Stomach smooth muscle (tissue), 2 donors: ENCODE data around the gene RNF41.
"Not testable (repeated sequence)": the region's sequence is repeated elsewhere in the genome, so short reads cannot be mapped to it uniquely, and the experiment has no call there.

Experiments
- H3K27ac ChIP-seq: one replicate; pipeline ENCODE4 v1.7.0; 2013; ENCODE audit warnings: mild to moderate bottlenecking, low read length, inconsistent platforms
- H3K27me3 ChIP-seq, 2 donors: one replicate each; pipeline ENCODE4 v1.7.0; 2013; ENCODE audit warnings: low read length in 2 of 2; ENCODE audit not compliant: insufficient read depth in 2 of 2, control insufficient read depth in 1 of 2
- H3K36me3 ChIP-seq, 2 donors: one replicate each; pipeline ENCODE4 v1.7.0; 2013; ENCODE audit warnings: low read length in 2 of 2; ENCODE audit not compliant: control insufficient read depth in 2 of 2, insufficient read depth in 2 of 2
- H3K4me1 ChIP-seq: one replicate; pipeline ENCODE4 v1.7.0; 2013; ENCODE audit warnings: low read length; ENCODE audit not compliant: control insufficient read depth, insufficient read depth
- H3K4me3 ChIP-seq, 2 donors: one replicate each; pipeline ENCODE4 v1.7.0; 2013; ENCODE audit warnings: low read length in 2 of 2
- H3K9ac ChIP-seq, 2 donors: one replicate each; pipeline ENCODE4 v1.7.0; 2013; ENCODE audit warnings: low read length in 2 of 2, mild to moderate bottlenecking in 1 of 2
- H3K9me3 ChIP-seq, 2 donors: one replicate each; pipeline ENCODE4 v1.7.0; 2013; ENCODE audit warnings: low read length in 2 of 2; ENCODE audit not compliant: control insufficient read depth in 2 of 2
- donor health status: healthy.
- donor health status: Pancreatic carcinoma.

The RNF41 gene

GRCh38 chr12:56221757-56222530 lies at the start of gene RNF41:
TSS of gene RNF41 (minus strand) at chr12:56221922. CDS start at chr12:56214047, 7,875 bp downstream.
- H3K9me3 ChIP-seq = no peaks in the 10 kb centered on the region
- peak within 1 kb of the TSS; percentile 85 to 87 for H3K4me3 ChIP-seq
- H3K27me3 ChIP-seq = no peaks in the 10 kb centered on the region
- H3K36me3 ChIP-seq = peaks cover 0 to 7% of the 10 kb centered on the region in 2 donors
- H3K27ac ChIP-seq = peak within 1 kb of the TSS; percentile 97
- peak within 1 kb of the TSS; percentile 92 to 93 for H3K9ac ChIP-seq
- H3K4me1 ChIP-seq = peaks cover 46% of the 10 kb centered on the region

- Histone ChIP-seq H3K4me3 (no peak overlapping the region), H3K9ac (peak overlapping the region in 1 of 2 donors; percentile 16), H3K27me3 (no peaks in the 10 kb centered on the region), H3K4me1 (peaks cover 19% of the 10 kb centered on the region), H3K36me3 (peaks cover 38 to 42% of the 10 kb centered on the region in 2 donors), H3K27ac (peak overlapping the region; percentile 18), H3K9me3 (no peaks in the 10 kb centered on the region)
Measured at GRCh38 chr12:56271031-56271430, 49.3 kb upstream of the RNF41 start.

- peak overlapping the region; percentile 65 to 85 for H3K9ac ChIP-seq
- H3K4me1 ChIP-seq = peaks cover 19% of the 10 kb centered on the region
- no peaks in the 10 kb centered on the region for H3K27me3 ChIP-seq
Measured at GRCh38 chr12:56267443-56268071, 45.8 kb upstream of the RNF41 start.

GRCh38 chr12:56266693-56267442 lies 45.1 kb upstream of the RNF41 start, which contains the start of gene COQ10A:
TSS of gene COQ10A (plus strand) at chr12:56266942. CDS start at chr12:56267119, 177 bp downstream.
- Histone ChIP-seq H3K9ac (peak within 1 kb of the TSS; percentile 65 to 91), H3K27ac (peak within 1 kb of the TSS; percentile 92), H3K9me3 (no peaks in the 10 kb centered on the region), H3K36me3 (peaks cover 12 to 14% of the 10 kb centered on the region in 2 donors), H3K27me3 (no peaks in the 10 kb centered on the region), H3K4me3 (peak within 1 kb of the TSS; percentile 56 to 86), H3K4me1 (peaks cover 19% of the 10 kb centered on the region)

More at GRCh38 chr12:56267443-56268071, 45.8 kb upstream of the RNF41 start:
- Histone ChIP-seq H3K36me3 (peaks cover 12 to 14% of the 10 kb centered on the region in 2 donors), H3K9me3 (no peaks in the 10 kb centered on the region), H3K27ac (peak overlapping the region; percentile 92), H3K4me3 (peak overlapping the region; percentile 56 to 86)

- Histone ChIP-seq H3K36me3 (peaks cover 9 to 14% of the 10 kb centered on the region in 2 donors), H3K4me3 (peak overlapping the region; percentile 56 to 86), H3K27ac (peak overlapping the region; percentile 92), H3K9ac (peak overlapping the region; percentile 65 to 91), H3K4me1 (peaks cover 19% of the 10 kb centered on the region)
- H3K9me3 ChIP-seq, H3K27me3 ChIP-seq: not testable (repeated sequence)
Measured at GRCh38 chr12:56266068-56266692, 44.5 kb upstream of the RNF41 start.

- not testable (repeated sequence) for H3K4me3 ChIP-seq, H3K9ac ChIP-seq, H3K36me3 ChIP-seq, H3K27ac ChIP-seq, H3K27me3 ChIP-seq, H3K9me3 ChIP-seq
- peaks cover 24% of the 10 kb centered on the region for H3K4me1 ChIP-seq
Measured at GRCh38 chr12:56262955-56263354, 41.2 kb upstream of the RNF41 start.

GRCh38 chr12:56261503-56262232 lies 39.9 kb upstream of the RNF41 start:
- H3K9me3 ChIP-seq = no peaks in the 10 kb centered on the region
- no peak overlapping the region for H3K4me3 ChIP-seq
- H3K27ac ChIP-seq = no peak overlapping the region
- no peak overlapping the region for H3K9ac ChIP-seq
- H3K27me3 ChIP-seq = no peaks in the 10 kb centered on the region
- peaks cover 0 to 3% of the 10 kb centered on the region in 2 donors for H3K36me3 ChIP-seq
- peaks cover 25% of the 10 kb centered on the region for H3K4me1 ChIP-seq

GRCh38 chr12:56260921-56261320 lies 39.2 kb upstream of the RNF41 start:
- Histone ChIP-seq H3K9ac (no peak overlapping the region), H3K4me1 (peaks cover 26% of the 10 kb centered on the region), H3K9me3 (no peaks in the 10 kb centered on the region), H3K36me3 (peaks cover 3 to 8% of the 10 kb centered on the region in 2 donors), H3K27me3 (no peaks in the 10 kb centered on the region), H3K4me3 (no peak overlapping the region), H3K27ac (no peak overlapping the region)

- Histone ChIP-seq H3K27me3 (no peaks in the 10 kb centered on the region), H3K4me3 (no peak overlapping the region), H3K27ac (no peak overlapping the region), H3K9me3 (no peaks in the 10 kb centered on the region), H3K4me1 (peaks cover 28% of the 10 kb centered on the region), H3K9ac (no peak overlapping the region), H3K36me3 (peaks cover 9 to 13% of the 10 kb centered on the region in 2 donors)
Measured at GRCh38 chr12:56260380-56260779, 38.7 kb upstream of the RNF41 start.

GRCh38 chr12:56258820-56259183 lies 37.1 kb upstream of the RNF41 start:
- Histone ChIP-seq H3K4me3 (peak overlapping the region; percentile 88 to 91), H3K9me3 (no peaks in the 10 kb centered on the region), H3K4me1 (peaks cover 28% of the 10 kb centered on the region), H3K27me3 (no peaks in the 10 kb centered on the region), H3K27ac (peak overlapping the region; percentile 79), H3K9ac (peak overlapping the region; percentile 75 to 80), H3K36me3 (peaks cover 22 to 23% of the 10 kb centered on the region in 2 donors)
